Neutrophil (primary cell): ENCODE measurements around the gene RBMX2.
"Not testable (repeated sequence)": the region's sequence is repeated elsewhere in the genome, so short reads cannot be mapped to it uniquely, and the experiment has no call there.

ENCODE experiments used
- H3K27ac ChIP-seq: fragments of 200-600 bp; sonication (generic); 2 replicates; pipeline ENCODE4 v1.5.1; 2016; ENCODE audit warnings: mild to moderate bottlenecking, moderate library complexity
- H3K27me3 ChIP-seq: fragments of 200-600 bp; sonication (generic); 2 replicates; pipeline ENCODE4 v1.6.0; 2016; ENCODE audit warnings: mild to moderate bottlenecking
- H3K36me3 ChIP-seq: fragments of 200-600 bp; sonication (generic); 2 replicates; pipeline ENCODE4 v1.5.1; 2017
- H3K4me1 ChIP-seq, 2 experiments: fragments of 200-600 bp in 1 of 2; sonication (generic) in 1 of 2; 1 replicate in 1 of 2; 2 replicates in 1 of 2; pipeline versions ENCODE4 v1.5.1 to v1.6.1; 2013 to 2016; ENCODE audit warnings: low read depth in 1 of 2, low read length in 1 of 2, mild to moderate bottlenecking in 1 of 2, moderate library complexity in 1 of 2; ENCODE audit not compliant: control insufficient read depth in 1 of 2, insufficient read depth in 1 of 2
- H3K4me3 ChIP-seq, 2 experiments: fragments of 200-600 bp in 1 of 2; sonication (generic) in 1 of 2; 1 replicate in 1 of 2; 2 replicates in 1 of 2; pipeline ENCODE4 v1.5.1; 2013 to 2016; ENCODE audit warnings: low read depth in 1 of 2, low read length in 1 of 2, mild to moderate bottlenecking in 1 of 2, moderate library complexity in 1 of 2
- H3K9me3 ChIP-seq: fragments of 200-600 bp; sonication (generic); 2 replicates; pipeline ENCODE4 v1.5.1; 2016
- CTCF ChIP-seq: fragments of 200-600 bp; sonication (generic); IDR thresholded peaks from 2 replicates; pipeline ENCODE4 v1.5.1; 2016; ENCODE audit warnings: antibody characterized with exemption

Gene RBMX2

GRCh38 chrX:130415201-130415600 lies 13.4 kb downstream of the RBMX2 start:
- H3K27ac ChIP-seq, result no peak overlapping the region
- peaks cover 33% of the 10 kb centered on the region for H3K36me3 ChIP-seq
- no peaks in the 10 kb centered on the region for H3K9me3 ChIP-seq
- no peaks in the 10 kb centered on the region for H3K27me3 ChIP-seq
- no peaks in the 10 kb centered on the region for H3K4me1 ChIP-seq
- TF ChIP-seq CTCF, result no peak
- H3K4me3 ChIP-seq, result no peak overlapping the region

DNA sequence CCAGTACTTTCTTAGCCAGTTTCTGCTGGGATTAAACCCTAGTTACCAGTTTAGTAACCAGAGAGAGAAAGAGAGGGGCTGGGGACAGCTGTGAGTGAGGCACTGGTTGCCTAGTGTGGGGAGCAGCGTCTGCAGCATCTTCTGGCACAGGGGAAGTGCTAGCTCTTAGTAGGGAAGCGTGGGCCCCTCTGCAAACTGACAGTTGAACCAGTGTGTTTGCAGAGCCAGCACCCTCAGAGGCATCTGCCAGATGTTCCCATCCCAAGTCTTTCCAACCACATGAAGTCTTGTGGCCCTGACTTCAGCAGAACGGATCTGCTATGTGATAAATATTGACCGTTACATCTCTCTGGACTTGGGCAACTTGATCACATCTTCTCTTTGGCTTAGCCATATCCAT lies 15.0 kb downstream of the RBMX2 start:
- no peak overlapping the region for H3K4me3 ChIP-seq
- H3K9me3 ChIP-seq, result no peaks in the 10 kb centered on the region
- H3K36me3 ChIP-seq, result peaks cover 17% of the 10 kb centered on the region
- H3K27me3 ChIP-seq, result no peaks in the 10 kb centered on the region
- H3K4me1 ChIP-seq, result no peaks in the 10 kb centered on the region
- TF ChIP-seq CTCF, result no peak
- H3K27ac ChIP-seq, result no peak overlapping the region

DNA sequence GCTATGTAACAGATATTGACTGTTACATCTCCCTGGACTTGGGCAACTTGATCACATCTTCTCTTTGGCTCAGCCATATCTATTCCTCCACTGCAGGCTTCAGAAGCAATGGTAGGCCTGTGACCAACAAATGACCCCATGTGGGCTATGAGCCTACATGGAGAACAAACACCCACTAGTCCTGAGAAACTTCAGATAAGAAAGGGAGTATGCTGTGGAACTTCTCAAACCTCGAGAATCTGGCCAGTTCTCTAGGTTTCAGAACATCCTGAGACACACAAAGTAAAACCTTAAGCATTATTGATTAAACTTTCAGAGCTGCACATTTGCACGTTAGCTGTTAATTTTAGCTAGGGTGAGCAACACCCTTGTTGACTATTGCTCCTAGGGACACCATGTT lies 16.3 kb downstream of the RBMX2 start:
- H3K9me3 ChIP-seq, result no peaks in the 10 kb centered on the region
- TF ChIP-seq CTCF, result no peak
- no peaks in the 10 kb centered on the region for H3K4me1 ChIP-seq
- no peaks in the 10 kb centered on the region for H3K27me3 ChIP-seq
- no peak overlapping the region for H3K4me3 ChIP-seq
- H3K36me3 ChIP-seq, result peaks cover 8% of the 10 kb centered on the region
- H3K27ac ChIP-seq, result no peak overlapping the region

- Histone ChIP-seq H3K27me3 (no peaks in the 10 kb centered on the region), H3K36me3 (peaks cover 7% of the 10 kb centered on the region), H3K9me3 (no peaks in the 10 kb centered on the region), H3K4me3 (no peak overlapping the region), H3K27ac (no peak overlapping the region), H3K4me1 (no peaks in the 10 kb centered on the region)
- no peak for TF ChIP-seq CTCF
Measured at GRCh38 chrX:130418740-130419139, 17.0 kb downstream of the RBMX2 start.

DNA sequence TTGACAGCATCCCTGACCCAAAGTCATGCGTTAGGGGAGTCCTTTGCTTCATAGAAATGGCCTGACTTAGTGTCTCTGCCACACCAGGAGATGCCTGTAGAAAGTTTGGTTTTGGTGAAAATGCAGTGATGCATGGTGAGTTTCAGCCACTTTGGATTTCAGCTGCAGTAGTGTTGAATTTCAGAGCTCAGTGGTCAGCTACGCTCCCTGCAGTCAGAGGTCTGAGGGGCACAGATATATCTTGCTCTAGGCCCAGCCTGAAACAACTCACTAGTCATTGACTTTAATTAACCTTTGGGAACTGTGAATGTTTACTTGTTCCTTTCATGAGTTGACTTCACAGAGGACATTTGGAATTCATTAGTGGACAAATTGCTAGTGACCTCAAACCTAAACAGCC lies 17.5 kb downstream of the RBMX2 start:
- no peaks in the 10 kb centered on the region for H3K27me3 ChIP-seq
- no peaks in the 10 kb centered on the region for H3K4me1 ChIP-seq
- no peak for TF ChIP-seq CTCF
- H3K9me3 ChIP-seq, result no peaks in the 10 kb centered on the region
- no peak overlapping the region for H3K4me3 ChIP-seq
- H3K36me3 ChIP-seq, result peaks cover 7% of the 10 kb centered on the region
- no peak overlapping the region for H3K27ac ChIP-seq

DNA sequence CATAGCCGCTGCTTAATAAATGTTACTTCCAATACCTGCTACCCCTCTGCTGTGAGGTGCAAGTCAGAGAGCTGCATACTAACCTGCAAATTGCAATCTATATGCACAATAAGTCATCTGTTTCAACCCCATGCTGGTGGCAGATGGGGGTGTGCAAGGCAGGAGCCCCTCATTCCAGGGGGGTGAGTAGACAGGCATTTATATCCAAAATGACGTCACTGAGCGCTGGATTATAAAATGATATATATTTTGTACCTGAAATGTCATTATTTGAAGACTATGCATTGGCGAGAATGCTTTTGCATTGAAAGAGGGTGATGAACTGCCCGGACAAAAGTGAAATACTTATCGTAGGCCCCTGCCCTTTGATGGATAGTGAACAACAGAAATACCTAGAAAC lies 24.7 kb downstream of the RBMX2 start:
- no peak overlapping the region for H3K4me3 ChIP-seq
- no peaks in the 10 kb centered on the region for H3K36me3 ChIP-seq
- no peaks in the 10 kb centered on the region for H3K4me1 ChIP-seq
- no peaks in the 10 kb centered on the region for H3K9me3 ChIP-seq
- TF ChIP-seq CTCF, result no peak
- H3K27ac ChIP-seq, result no peak overlapping the region
- H3K27me3 ChIP-seq, result peaks cover 4% of the 10 kb centered on the region

DNA sequence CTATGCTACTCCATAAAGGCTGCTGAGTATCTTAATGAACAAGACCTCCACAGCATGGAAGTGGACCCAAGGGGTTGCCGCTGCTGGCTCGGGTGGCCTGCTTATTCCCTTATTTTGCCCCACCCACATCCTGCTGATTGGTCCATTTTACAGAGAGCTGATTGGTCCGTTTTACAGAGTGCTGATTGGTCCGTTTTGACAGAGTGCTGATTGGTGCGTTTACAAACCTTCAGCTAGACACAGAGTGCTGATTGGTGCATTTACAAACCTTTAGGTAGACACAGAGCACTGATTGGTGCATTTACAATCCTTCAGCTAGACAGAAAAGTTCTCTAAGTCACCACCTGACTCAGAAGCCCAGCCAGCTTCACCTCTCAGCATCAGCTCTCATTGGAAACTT lies 27.4 kb downstream of the RBMX2 start:
- H3K9me3 ChIP-seq, H3K27ac ChIP-seq, H3K4me3 ChIP-seq, H3K27me3 ChIP-seq, H3K36me3 ChIP-seq, H3K4me1 ChIP-seq: not testable (repeated sequence)
